Measurements from ENCODE around the gene IL22RA1. TPM values are rescaled to one million over a fixed set of nuclear protein-coding genes. Genes with fewer than 3 reads are reported as not detected.

The IL22RA1 gene
- total RNA-seq, 1 experiment from 2014 or later, result 0.28 TPM

GRCh38 chr1:24098943-24099638 is 43.8 kb downstream of the IL22RA1 start (continued):
- TF ChIP-seq, protein P1, sequence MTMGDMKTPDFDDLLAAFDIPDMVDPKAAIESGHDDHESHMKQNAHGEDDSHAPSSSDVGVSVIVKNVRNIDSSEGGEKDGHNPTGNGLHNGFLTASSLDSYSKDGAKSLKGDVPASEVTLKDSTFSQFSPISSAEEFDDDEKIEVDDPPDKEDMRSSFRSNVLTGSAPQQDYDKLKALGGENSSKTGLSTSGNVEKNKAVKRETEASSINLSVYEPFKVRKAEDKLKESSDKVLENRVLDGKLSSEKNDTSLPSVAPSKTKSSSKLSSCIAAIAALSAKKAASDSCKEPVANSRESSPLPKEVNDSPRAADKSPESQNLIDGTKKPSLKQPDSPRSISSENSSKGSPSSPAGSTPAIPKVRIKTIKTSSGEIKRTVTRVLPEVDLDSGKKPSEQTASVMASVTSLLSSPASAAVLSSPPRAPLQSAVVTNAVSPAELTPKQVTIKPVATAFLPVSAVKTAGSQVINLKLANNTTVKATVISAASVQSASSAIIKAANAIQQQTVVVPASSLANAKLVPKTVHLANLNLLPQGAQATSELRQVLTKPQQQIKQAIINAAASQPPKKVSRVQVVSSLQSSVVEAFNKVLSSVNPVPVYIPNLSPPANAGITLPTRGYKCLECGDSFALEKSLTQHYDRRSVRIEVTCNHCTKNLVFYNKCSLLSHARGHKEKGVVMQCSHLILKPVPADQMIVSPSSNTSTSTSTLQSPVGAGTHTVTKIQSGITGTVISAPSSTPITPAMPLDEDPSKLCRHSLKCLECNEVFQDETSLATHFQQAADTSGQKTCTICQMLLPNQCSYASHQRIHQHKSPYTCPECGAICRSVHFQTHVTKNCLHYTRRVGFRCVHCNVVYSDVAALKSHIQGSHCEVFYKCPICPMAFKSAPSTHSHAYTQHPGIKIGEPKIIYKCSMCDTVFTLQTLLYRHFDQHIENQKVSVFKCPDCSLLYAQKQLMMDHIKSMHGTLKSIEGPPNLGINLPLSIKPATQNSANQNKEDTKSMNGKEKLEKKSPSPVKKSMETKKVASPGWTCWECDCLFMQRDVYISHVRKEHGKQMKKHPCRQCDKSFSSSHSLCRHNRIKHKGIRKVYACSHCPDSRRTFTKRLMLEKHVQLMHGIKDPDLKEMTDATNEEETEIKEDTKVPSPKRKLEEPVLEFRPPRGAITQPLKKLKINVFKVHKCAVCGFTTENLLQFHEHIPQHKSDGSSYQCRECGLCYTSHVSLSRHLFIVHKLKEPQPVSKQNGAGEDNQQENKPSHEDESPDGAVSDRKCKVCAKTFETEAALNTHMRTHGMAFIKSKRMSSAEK (CRISPR knock-in tag; IDR thresholded peaks at IDR 0.05; ENCODE audit: borderline replicate concordance), result no peak
- TF ChIP-seq CBFB (CRISPR knock-in tag; IDR thresholded peaks at IDR 0.05; ENCODE audit: low read depth), result no peak
- no peak for TF ChIP-seq CTCF (IDR thresholded peaks at IDR 0.05)
- TF ChIP-seq MXD4 (CRISPR knock-in tag; IDR thresholded peaks at IDR 0.05; ENCODE audit: borderline replicate concordance), result no peak
- no peak for TF ChIP-seq ZNF423 (CRISPR knock-in tag; IDR thresholded peaks at IDR 0.05)
- TF ChIP-seq AFF4 (CRISPR knock-in tag; IDR thresholded peaks at IDR 0.05; ENCODE audit: borderline replicate concordance), result no peak
- TF ChIP-seq, protein P2, sequence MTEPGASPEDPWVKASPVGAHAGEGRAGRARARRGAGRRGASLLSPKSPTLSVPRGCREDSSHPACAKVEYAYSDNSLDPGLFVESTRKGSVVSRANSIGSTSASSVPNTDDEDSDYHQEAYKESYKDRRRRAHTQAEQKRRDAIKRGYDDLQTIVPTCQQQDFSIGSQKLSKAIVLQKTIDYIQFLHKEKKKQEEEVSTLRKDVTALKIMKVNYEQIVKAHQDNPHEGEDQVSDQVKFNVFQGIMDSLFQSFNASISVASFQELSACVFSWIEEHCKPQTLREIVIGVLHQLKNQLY (CRISPR knock-in tag; IDR thresholded peaks at IDR 0.05), result no peak
- TF ChIP-seq ZBTB21 (CRISPR knock-in tag; IDR thresholded peaks at IDR 0.05; ENCODE audit: borderline replicate concordance), result no peak
- no peak for TF ChIP-seq ZNF263 (CRISPR knock-in tag; IDR thresholded peaks at IDR 0.05; ENCODE audit: low read depth)
- no peak for TF ChIP-seq ZNF317 (CRISPR knock-in tag; IDR thresholded peaks at IDR 0.05; ENCODE audit: borderline replicate concordance, low read depth)
- TF ChIP-seq CREM (CRISPR knock-in tag; IDR thresholded peaks at IDR 0.05), result no peak

- H3K4me3 Mint-ChIP-seq, result no peak overlapping the region
- H3K27me3 Mint-ChIP-seq (ENCODE audit: low read depth), result no peaks in the 10 kb centered on the region
- H3K27ac Mint-ChIP-seq, result no peak overlapping the region
- no peaks in the 10 kb centered on the region for H3K9me3 Mint-ChIP-seq
- ATAC-seq, result no peak
- TF ChIP-seq FOXK1 (CRISPR knock-in tag; IDR thresholded peaks at IDR 0.05) (no peak), NFE2L1 (CRISPR knock-in tag; IDR thresholded peaks at IDR 0.05) (no peak), JAZF1 (CRISPR knock-in tag; IDR thresholded peaks at IDR 0.05) (no peak)
- peaks cover 9% of the 10 kb centered on the region for H3K4me1 Mint-ChIP-seq
- ChIA-PET CTCF (no interaction called here), POLR2A (interaction anchor here (1.2 kb wide), 1 partner anchor 52 kb away, joined by 3 read pairs; no protein-coding TSS in a partner anchor)
- no peaks in the 10 kb centered on the region for H3K36me3 Mint-ChIP-seq
- no peak for DNase-seq (ENCODE audit: low spot score)
Measured at GRCh38 chr1:24098102-24098501, 44.8 kb downstream of the IL22RA1 start.
